CD14-positive monocyte (primary cell): ENCODE results near the gene RASAL3. TPM values are rescaled to one million over a fixed set of nuclear protein-coding genes. Genes with fewer than 3 reads are reported as not detected.

Source experiments
- DNase-seq, 3 donors: peaks; one replicate each; pipeline ENCODE4 v3.0.0-alpha.2; 2011 to 2022
- H2AFZ ChIP-seq: 2 replicates; pipeline ENCODE4 v1.6.0; 2012; ENCODE audit warnings: mild to moderate bottlenecking, low read depth, low read length, inconsistent platforms; ENCODE audit not compliant: insufficient read depth, poor library complexity, severe bottlenecking
- H3K27ac ChIP-seq, 2 donors: 1 replicate in 1 of 2; 2 replicates in 1 of 2; pipeline ENCODE4 v1.5.1; 2012 to 2013; ENCODE audit warnings: low read length in 2 of 2, control low read depth in 1 of 2, inconsistent platforms in 1 of 2, low read depth in 1 of 2, mild to moderate bottlenecking in 1 of 2
- H3K27me3 ChIP-seq, 2 donors: one replicate each; pipeline versions ENCODE4 v1.6.0 to v1.6.1; 2011 to 2013; ENCODE audit warnings: low read length in 2 of 2; ENCODE audit not compliant: control insufficient read depth in 2 of 2, insufficient read depth in 2 of 2
- H3K36me3 ChIP-seq, 2 donors: replicated peaks in 1 of 2; 1 replicate in 1 of 2; 2 replicates in 1 of 2; pipeline versions ENCODE4 v1.5.1 to v1.6.1; 2012 to 2013; ENCODE audit warnings: low read length in 2 of 2, control low read depth in 1 of 2, inconsistent platforms in 1 of 2, mild to moderate bottlenecking in 1 of 2; ENCODE audit not compliant: insufficient read depth in 2 of 2, control insufficient read depth in 1 of 2
- H3K4me1 ChIP-seq, 2 donors: 1 replicate in 1 of 2; 2 replicates in 1 of 2; pipeline versions ENCODE4 v1.5.1 to v1.6.1; 2012 to 2013; ENCODE audit warnings: low read length in 2 of 2, control low read depth in 1 of 2, inconsistent platforms in 1 of 2, mild to moderate bottlenecking in 1 of 2, moderate library complexity in 1 of 2; ENCODE audit not compliant: insufficient read depth in 2 of 2, control insufficient read depth in 1 of 2
- H3K4me2 ChIP-seq: replicated peaks from 2 replicates; pipeline ENCODE3; 2012; ENCODE audit warnings: low read length, moderate library complexity, mild to moderate bottlenecking; ENCODE audit not compliant: poor library complexity, severe bottlenecking; ENCODE audit errors: extremely low read depth
- H3K4me3 ChIP-seq, 3 experiments: fragments of 200-600 bp in 1 of 3; sonication (generic) in 1 of 3; replicated peaks in 1 of 3; 1 replicate in 2 of 3; 2 replicates in 1 of 3; pipeline ENCODE4 v1.5.1; 2011 to 2013; ENCODE audit warnings: low read length in 3 of 3, mild to moderate bottlenecking in 3 of 3, control low read depth in 2 of 3, low read depth in 2 of 3, inconsistent platforms in 1 of 3, moderate library complexity in 1 of 3
- H3K79me2 ChIP-seq: 2 replicates; pipeline ENCODE4 v1.6.0; 2012; ENCODE audit warnings: mild to moderate bottlenecking, control low read depth, inconsistent platforms, low read length, moderate library complexity; ENCODE audit not compliant: insufficient read depth
- H3K9ac ChIP-seq: 2 replicates; pipeline ENCODE4 v1.6.0; 2017; ENCODE audit warnings: low read length, mild to moderate bottlenecking; ENCODE audit not compliant: insufficient read depth, poor library complexity, severe bottlenecking
- H3K9me3 ChIP-seq, 2 donors: replicated peaks in 1 of 2; 1 replicate in 1 of 2; 2 replicates in 1 of 2; pipeline versions ENCODE4 v1.5.1 to v1.6.1; 2012 to 2013; ENCODE audit warnings: low read length in 2 of 2, control low read depth in 1 of 2; ENCODE audit not compliant: control insufficient read depth in 1 of 2, insufficient read depth in 1 of 2
- H4K20me1 ChIP-seq: 2 replicates; pipeline ENCODE4 v1.6.0; 2012; ENCODE audit warnings: mild to moderate bottlenecking, low read length, control low read depth, moderate library complexity; ENCODE audit not compliant: insufficient read depth
- H3K27ac Mint-ChIP-seq, 7 donors: one replicate each; pipeline ENCODE4 v1.8.0; 2020; ENCODE audit warnings: mild to moderate bottlenecking in 7 of 7, mixed read lengths in 7 of 7, moderate library complexity in 6 of 7, inconsistent platforms in 2 of 7
- H3K27me3 Mint-ChIP-seq, 3 donors: one replicate each; pipeline ENCODE4 v1.8.0; 2021 to 2022; ENCODE audit warnings: low read depth in 3 of 3, mild to moderate bottlenecking in 3 of 3, mixed read lengths in 3 of 3, moderate library complexity in 3 of 3, inconsistent platforms in 1 of 3
- H3K36me3 Mint-ChIP-seq, 2 donors: one replicate each; pipeline ENCODE4 v1.8.0; 2020; ENCODE audit warnings: mixed read lengths in 2 of 2, inconsistent platforms in 1 of 2, mild to moderate bottlenecking in 1 of 2
- H3K4me1 Mint-ChIP-seq: one replicate; pipeline ENCODE4 v1.8.0; 2020; ENCODE audit warnings: mild to moderate bottlenecking, mixed read lengths
- H3K4me3 Mint-ChIP-seq, 2 donors: one replicate each; pipeline ENCODE4 v1.8.0; 2020; ENCODE audit warnings: mild to moderate bottlenecking in 2 of 2, mixed read lengths in 2 of 2, moderate library complexity in 1 of 2
- H3K9me3 Mint-ChIP-seq, 7 donors: one replicate each; pipeline ENCODE4 v1.8.0; 2020 to 2022; ENCODE audit warnings: mixed read lengths in 7 of 7, mild to moderate bottlenecking in 6 of 7, moderate library complexity in 6 of 7, inconsistent platforms in 2 of 7
- CTCF ChIP-seq: fragments of 200-600 bp; IDR thresholded peaks from one replicate; pipeline ENCODE4 v1.8.0; 2022; ENCODE audit warnings: antibody characterized with exemption, mild to moderate bottlenecking
- WGBS: methylation state at CpG from one replicate; pipeline ENCODE4 v1.1.5; 2013; ENCODE audit warnings: missing lambda C conversion rate; ENCODE audit not compliant: insufficient coverage; 5-methylcytosine and 5-hydroxymethylcytosine counted together
- intact Hi-C, 2 donors: fragments of 100-400 bp; cut with micrococcal nuclease; formaldehyde crosslinking; loops; one replicate each; pipeline versions ENCODE4 v1.15.0 to v1.15.1; 2023
- polyA plus RNA-seq, 3 donors: library from polyadenylated mRNA; depleted of rRNA in 1 of 3; unstranded in 2 of 3; stranded (reverse) in 1 of 3; fragments of 300-500 nt in 2 of 3; fragments of >200 nt in 1 of 3; fragmentation: Illumina TruSeq in 2 of 3; gene quantifications; 1 replicate in 2 of 3; 2 replicates in 1 of 3; pipeline ENCODE4 v1.2.3, GENCODE V29; 2012 to 2021

RASAL3 gene
- polyA plus RNA-seq, 3 donors: 4.5 to 45.4 (median 13.6) TPM

GRCh38 chr19:15436012-15436825, 28.1 kb downstream of the RASAL3 start:
- H3K9me3 Mint-ChIP-seq: peaks cover 0 to 2% (median 0%) of the 10 kb centered on the region in 7 donors
- peaks cover 18 to 19% of the 10 kb centered on the region in 2 donors for H3K4me1 ChIP-seq
- H3K36me3 Mint-ChIP-seq: no peaks in the 10 kb centered on the region
- DNase-seq: no peak
- no peak overlapping the region for H3K9ac ChIP-seq
- H3K36me3 ChIP-seq: no peaks in the 10 kb centered on the region
- H3K27me3 Mint-ChIP-seq: peaks cover 0 to 9% (median 0%) of the 10 kb centered on the region in 3 donors
- intact Hi-C loops: no loop called here
- no peak overlapping the region for H3K27ac Mint-ChIP-seq
- H3K79me2 ChIP-seq: peaks cover 10% of the 10 kb centered on the region
- no peak overlapping the region for H3K4me3 ChIP-seq
- peaks cover 15% of the 10 kb centered on the region for H3K4me1 Mint-ChIP-seq
- no peaks in the 10 kb centered on the region for H3K9me3 ChIP-seq
- H3K27ac ChIP-seq: no peak overlapping the region
- no peak overlapping the region for H3K4me3 Mint-ChIP-seq
- H3K27me3 ChIP-seq: no peaks in the 10 kb centered on the region
- WGBS: 97% methylated on average over 6 of the region's 10 CpGs
- peaks cover 4% of the 10 kb centered on the region for H4K20me1 ChIP-seq
- no peak overlapping the region for H2AFZ ChIP-seq
- TF ChIP-seq CTCF: no peak
- no peak overlapping the region for H3K4me2 ChIP-seq

- Histone ChIP-seq H3K27me3 (no peaks in the 10 kb centered on the region), H3K27ac (peak overlapping the region; percentile 67 to 74), H3K9ac (peak overlapping the region; percentile 78), H3K4me1 (peaks cover 26 to 31% of the 10 kb centered on the region in 2 donors), H4K20me1 (peaks cover 19% of the 10 kb centered on the region), H3K36me3 (peaks cover 9 to 13% of the 10 kb centered on the region in 2 donors), H3K79me2 (peaks cover 36% of the 10 kb centered on the region), H2AFZ (peak overlapping the region; percentile 91), H3K9me3 (no peaks in the 10 kb centered on the region), H3K4me3 (peak overlapping the region; percentile 87 to 95 (median 90)), H3K4me2 (peak overlapping the region; percentile 90)
- Mint-ChIP-seq H3K36me3 (peaks cover 3 to 8% of the 10 kb centered on the region in 2 donors), H3K4me3 (peak overlapping the region; percentile 96 to 99), H3K27me3 (peaks cover 0 to 9% (median 0%) of the 10 kb centered on the region in 3 donors), H3K4me1 (peaks cover 28% of the 10 kb centered on the region), H3K9me3 (peaks cover 0 to 2% (median 0%) of the 10 kb centered on the region in 7 donors), H3K27ac (peak overlapping the region in 6 of 7 donors; percentile 2 to 95 (median 88))
- 26% methylated on average over 3 of the region's 8 CpGs for WGBS
- DNase-seq: no peak
- TF ChIP-seq CTCF: no peak
- intact Hi-C loops: loop anchor here (2.0 to 5.0 kb wide), 2 partner anchors 15 to 124 kb away; partner anchors contain the start of gene AKAP8L (in 1 of the 2)
These were observed 30.8 kb downstream of the RASAL3 start for GRCh38 chr19:15433519-15434069.
